Esophagus squamous epithelium (tissue), 4 donors: ENCODE measurements around the gene RGS6.

Source experiments
- CTCF ChIP-seq, 6 experiments: fragments of 450-650 bp in 4 of 6; fragments of 200-600 bp in 2 of 6; sonication (generic) in 2 of 6; IDR thresholded peaks; one replicate each; pipeline ENCODE4 v1.5.1; 2016 to 2019; ENCODE audit warnings: antibody characterized with exemption in 6 of 6, mild to moderate bottlenecking in 4 of 6, moderate library complexity in 4 of 6
- POLR2A ChIP-seq, 4 donors: fragments of 450-650 bp; IDR thresholded peaks; one replicate each; pipeline ENCODE4 v1.6.1; 2017; ENCODE audit warnings: antibody characterized with exemption in 4 of 4, mild to moderate bottlenecking in 4 of 4, moderate library complexity in 3 of 4

- no peak for TF ChIP-seq POLR2A (IDR thresholded peaks at IDR 0.05)
- no peak for TF ChIP-seq CTCF (IDR thresholded peaks at IDR 0.05)
Observed at GRCh38 chr14:72574715-72575114, 642.5 kb downstream of the RGS6 start.
